Nephron progenitor cell (in vitro differentiated cells): ENCODE measurements around the gene SIRPB2.

Experiments used
- DNase-seq: peaks from one replicate; pipeline ENCODE4 v3.0.0; 2021
- H3K27ac Mint-ChIP-seq: 2 replicates; pipeline ENCODE4 v1.8.0; 2021; ENCODE audit warnings: mild to moderate bottlenecking, moderate library complexity, mixed read lengths
- H3K27me3 Mint-ChIP-seq: 2 replicates; pipeline ENCODE4 v1.8.0; 2021; ENCODE audit warnings: mild to moderate bottlenecking, low read depth, mixed read lengths; ENCODE audit not compliant: poor library complexity
- H3K36me3 Mint-ChIP-seq: 2 replicates; pipeline ENCODE4 v1.8.0; 2021; ENCODE audit warnings: low read depth, mixed read lengths
- H3K4me1 Mint-ChIP-seq: 2 replicates; pipeline ENCODE4 v1.8.0; 2021; ENCODE audit warnings: mixed read lengths
- H3K4me3 Mint-ChIP-seq: 2 replicates; pipeline ENCODE4 v1.8.0; 2021; ENCODE audit warnings: mild to moderate bottlenecking, moderate library complexity, mixed read lengths
- H3K9me3 Mint-ChIP-seq: 2 replicates; pipeline ENCODE4 v1.8.0; 2021; ENCODE audit warnings: mild to moderate bottlenecking, moderate library complexity, mixed read lengths
- CTCF ChIP-seq: fragments of 200-600 bp; sonication (generic); IDR thresholded peaks from 2 replicates; pipeline ENCODE4 v1.5.0; 2021; ENCODE audit warnings: antibody characterized with exemption

The SIRPB2 gene

GRCh38 chr20:1450926-1451491 lies 40.2 kb downstream of the SIRPB2 start:
- peaks cover 56% of the 10 kb centered on the region for H3K36me3 Mint-ChIP-seq
- DNase-seq = no peak
- no peak overlapping the region for H3K4me3 Mint-ChIP-seq
- TF ChIP-seq CTCF = no peak
- no peaks in the 10 kb centered on the region for H3K9me3 Mint-ChIP-seq
- H3K27me3 Mint-ChIP-seq = peaks cover 4% of the 10 kb centered on the region
- H3K27ac Mint-ChIP-seq = no peak overlapping the region
- peaks cover 9% of the 10 kb centered on the region for H3K4me1 Mint-ChIP-seq

GRCh38 chr20:1449370-1449769 lies 41.9 kb downstream of the SIRPB2 start:
- H3K4me1 Mint-ChIP-seq = peaks cover 9% of the 10 kb centered on the region
- no peak for DNase-seq
- no peaks in the 10 kb centered on the region for H3K27me3 Mint-ChIP-seq
- peaks cover 54% of the 10 kb centered on the region for H3K36me3 Mint-ChIP-seq
- no peak for TF ChIP-seq CTCF
- no peak overlapping the region for H3K4me3 Mint-ChIP-seq
- H3K27ac Mint-ChIP-seq = peak overlapping the region; percentile 87
- H3K9me3 Mint-ChIP-seq = no peaks in the 10 kb centered on the region

- Mint-ChIP-seq H3K27ac (peak overlapping the region; percentile 45), H3K9me3 (no peaks in the 10 kb centered on the region), H3K36me3 (peaks cover 53% of the 10 kb centered on the region), H3K4me1 (peaks cover 9% of the 10 kb centered on the region), H3K27me3 (no peaks in the 10 kb centered on the region), H3K4me3 (no peak overlapping the region)
- TF ChIP-seq CTCF = no peak
- no peak for DNase-seq
These were observed 43.1 kb downstream of the SIRPB2 start for GRCh38 chr20:1448081-1448620.

- TF ChIP-seq CTCF = no peak
- Mint-ChIP-seq H3K36me3 (peaks cover 51% of the 10 kb centered on the region), H3K9me3 (no peaks in the 10 kb centered on the region), H3K27me3 (no peaks in the 10 kb centered on the region), H3K27ac (no peak overlapping the region), H3K4me3 (no peak overlapping the region), H3K4me1 (peaks cover 9% of the 10 kb centered on the region)
- no peak for DNase-seq
These were observed 44.7 kb downstream of the SIRPB2 start for GRCh38 chr20:1446536-1446935.

- H3K36me3 Mint-ChIP-seq = peaks cover 45% of the 10 kb centered on the region
- no peak overlapping the region for H3K4me3 Mint-ChIP-seq
- H3K9me3 Mint-ChIP-seq = no peaks in the 10 kb centered on the region
- H3K27me3 Mint-ChIP-seq = no peaks in the 10 kb centered on the region
- no peak for TF ChIP-seq CTCF
- no peaks in the 10 kb centered on the region for H3K4me1 Mint-ChIP-seq
- no peak overlapping the region for H3K27ac Mint-ChIP-seq
- no peak for DNase-seq
These were observed 48.1 kb downstream of the SIRPB2 start for GRCh38 chr20:1443085-1443484.

GRCh38 chr20:1442304-1442703 lies 48.9 kb downstream of the SIRPB2 start:
- H3K27me3 Mint-ChIP-seq = no peaks in the 10 kb centered on the region
- peaks cover 45% of the 10 kb centered on the region for H3K36me3 Mint-ChIP-seq
- H3K4me1 Mint-ChIP-seq = no peaks in the 10 kb centered on the region
- no peak for DNase-seq
- no peaks in the 10 kb centered on the region for H3K9me3 Mint-ChIP-seq
- H3K27ac Mint-ChIP-seq = peak overlapping the region; percentile 34
- no peak overlapping the region for H3K4me3 Mint-ChIP-seq
- TF ChIP-seq CTCF = no peak
